Transverse colon (tissue), 4 donors: ENCODE results near the gene CHMP4B. TPM values are rescaled to one million over a fixed set of nuclear protein-coding genes. Genes with fewer than 3 reads are reported as not detected.

ENCODE experiments used
- DNase-seq: peaks from one replicate; pipeline ENCODE4 v3.0.0-alpha.2; 2019
- H3K27ac ChIP-seq, 4 donors: fragments of 200-600 bp; sonication (generic); 2 replicates each; pipeline ENCODE4 v1.5.1; 2016 to 2018; ENCODE audit warnings: inconsistent platforms in 4 of 4
- H3K27me3 ChIP-seq: fragments of 200-600 bp; sonication (generic); 2 replicates; pipeline ENCODE4 v1.5.1; 2017; ENCODE audit warnings: inconsistent platforms
- H3K36me3 ChIP-seq, 4 donors: fragments of 200-600 bp; sonication (generic); 2 replicates each; pipeline ENCODE4 v1.5.1; 2017 to 2019; ENCODE audit warnings: inconsistent platforms in 4 of 4
- H3K4me1 ChIP-seq, 4 donors: fragments of 200-600 bp; sonication (generic); 2 replicates each; pipeline ENCODE4 v1.5.1; 2017 to 2020; ENCODE audit warnings: inconsistent platforms in 4 of 4
- H3K4me3 ChIP-seq, 4 donors: fragments of 200-600 bp; sonication (generic); 1 replicate in 1 of 4; 2 replicates in 3 of 4; pipeline versions ENCODE4 v1.5.1 to v1.6.1; 2017 to 2019; ENCODE audit warnings: inconsistent platforms in 4 of 4
- H3K9me3 ChIP-seq, 2 donors: fragments of 200-600 bp; sonication (generic); 2 replicates each; pipeline ENCODE4 v1.5.1; 2017 to 2019; ENCODE audit warnings: inconsistent platforms in 2 of 2
- CTCF ChIP-seq, 5 experiments: fragments of 200-600 bp in 3 of 5; fragments of 450-650 bp in 2 of 5; sonication (generic) in 3 of 5; IDR thresholded peaks; 1 replicate in 2 of 5; 2 replicates in 3 of 5; pipeline ENCODE4 v1.5.1; 2016 to 2017; ENCODE audit warnings: antibody characterized with exemption in 5 of 5, inconsistent platforms in 3 of 5, mild to moderate bottlenecking in 2 of 5, moderate library complexity in 1 of 5
- EP300 ChIP-seq: sonication (generic); formaldehyde crosslinking; IDR thresholded peaks from one replicate; pipeline ENCODE4 v1.6.1; 2017; ENCODE audit warnings: antibody characterized with exemption, low read depth
- POLR2A ChIP-seq: fragments of 450-650 bp; IDR thresholded peaks from one replicate; pipeline ENCODE4 v1.6.1; 2016; ENCODE audit warnings: antibody characterized with exemption, mild to moderate bottlenecking, moderate library complexity
- POLR2AphosphoS5 ChIP-seq, 3 donors: sonication (generic); formaldehyde crosslinking; IDR thresholded peaks; one replicate each; pipeline ENCODE4 v1.6.1; 2016; ENCODE audit warnings: antibody characterized with exemption in 3 of 3
- WGBS, 2 donors: methylation state at CpG; one replicate each; pipeline ENCODE4 v1.1.5; 2018; ENCODE audit warnings: low coverage in 1 of 2; 5-methylcytosine and 5-hydroxymethylcytosine counted together
- in situ Hi-C, 4 donors: fragments of 200-750 bp; cut with MboI; loops; one replicate each; pipeline versions ENCODE4 v1.15.0 to v1.15.1; 2017; ENCODE audit warnings: low sequenced_read_pairs in 3 of 4, low pct_ligation_motif_present in 1 of 4, low pct_unique_long_range_greater_than_20kb in 1 of 4
- intact Hi-C: fragments of 100-400 bp; cut with DNase I; formaldehyde crosslinking; loops from one replicate; pipeline ENCODE4 v1.15.1; 2023; ENCODE audit warnings: low total_unique reads
- total RNA-seq, 4 donors: library from RNA; depleted of rRNA; stranded (reverse); fragments of >200 nt; gene quantifications; one replicate each; pipeline ENCODE4 v1.1.0, GENCODE V29; 2016

Gene CHMP4B
- total RNA-seq, 4 donors from 2014 or later: 182 to 263 (median 213) TPM

- no peaks in the 10 kb centered on the region for H3K36me3 ChIP-seq
- H3K27ac ChIP-seq: no peak overlapping the region
- H3K27me3 ChIP-seq: no peaks in the 10 kb centered on the region
- DNase-seq: no peak
- no peaks in the 10 kb centered on the region for H3K9me3 ChIP-seq
- H3K4me1 ChIP-seq: no peaks in the 10 kb centered on the region
- TF ChIP-seq EP300: no peak
- TF ChIP-seq POLR2AphosphoS5 (IDR thresholded peaks at IDR 0.05): no peak
- TF ChIP-seq CTCF (IDR thresholded peaks at IDR 0.05): no peak
- no peak for TF ChIP-seq POLR2A
- 55 to 90% methylated on average over 2 to 10 of the region's 10 CpGs for WGBS, 2 donors
- no peak overlapping the region for H3K4me3 ChIP-seq
- in situ Hi-C loops (no loop called here), intact Hi-C loops (no loop called here)
Measured at GRCh38 chr20:33900521-33901131, 89.5 kb downstream of the CHMP4B start.

GRCh38 chr20:33901132-33901523 lies 90.0 kb downstream of the CHMP4B start:
- DNase-seq: no peak
- in situ Hi-C loops: no loop called here
- TF ChIP-seq CTCF (IDR thresholded peaks at IDR 0.05) (no peak), POLR2AphosphoS5 (IDR thresholded peaks at IDR 0.05) (no peak), EP300 (no peak), POLR2A (no peak)
- Histone ChIP-seq H3K27me3 (no peaks in the 10 kb centered on the region), H3K4me1 (no peaks in the 10 kb centered on the region), H3K36me3 (no peaks in the 10 kb centered on the region), H3K9me3 (no peaks in the 10 kb centered on the region), H3K4me3 (no peak overlapping the region), H3K27ac (no peak overlapping the region)
- 70 to 92% methylated on average over 2 to 4 of the region's 4 CpGs for WGBS, 2 donors
- intact Hi-C loops: no loop called here

GRCh38 chr20:33902011-33902410 lies 90.9 kb downstream of the CHMP4B start:
- no peak overlapping the region for H3K4me3 ChIP-seq
- H3K27ac ChIP-seq: no peak overlapping the region
- 91 to 100% methylated on average over 2 to 3 of the region's 3 CpGs for WGBS, 2 donors
- H3K4me1 ChIP-seq: no peaks in the 10 kb centered on the region
- no peak for TF ChIP-seq EP300
- TF ChIP-seq POLR2A: no peak
- no peak for TF ChIP-seq CTCF (IDR thresholded peaks at IDR 0.05)
- TF ChIP-seq POLR2AphosphoS5 (IDR thresholded peaks at IDR 0.05): no peak
- no peak for DNase-seq
- intact Hi-C loops: no loop called here
- H3K27me3 ChIP-seq: no peaks in the 10 kb centered on the region
- in situ Hi-C loops: no loop called here
- no peaks in the 10 kb centered on the region for H3K9me3 ChIP-seq
- no peaks in the 10 kb centered on the region for H3K36me3 ChIP-seq

Other genes with a start within 250 kb of the CHMP4B start
- gene C20orf144, start 149.0 kb upstream of the CHMP4B start, total RNA-seq: not detected
- gene ACTL10, start 144.4 kb upstream of the CHMP4B start, total RNA-seq: 10 to 100 TPM in 1 of 4 donors, 1 to 10 TPM in 2, not detected in 1; 1.5 to 14.1 (median 3.0) TPM
- 100 to 1,000 TPM in 1 of 4 donors, 10 to 100 TPM in 3; 26.1 to 180 (median 94.5) TPM for gene NECAB3, start 136.9 kb upstream of the CHMP4B start, total RNA-seq
- gene E2F1, start 125.0 kb upstream of the CHMP4B start, total RNA-seq: 1 to 10 TPM in 3 of 4 donors, not detected in 1; 1.2 to 2.7 (median 2.1) TPM
- 10 to 100 TPM in 1 of 4 donors, 1 to 10 TPM in 3; 1.6 to 12.0 (median 5.5) TPM for gene PXMP4, start 91.0 kb upstream of the CHMP4B start, total RNA-seq
- gene ZNF341, start 79.4 kb upstream of the CHMP4B start, total RNA-seq: 1 to 10 TPM; 3.8 to 7.2 (median 7.1) TPM
- 100 to 1,000 TPM in 3 of 4 donors, 10 to 100 TPM in 1; 71.6 to 166 (median 149) TPM for gene RALY, start 182.6 kb downstream of the CHMP4B start, total RNA-seq